ENCODE measurements around the gene DAPK1.
"Not testable (repeated sequence)": the region's sequence is repeated elsewhere in the genome, so short reads cannot be mapped to it uniquely, and the experiment has no call there.

DAPK1 gene

GRCh38 chr9:87542141-87542540 is 44.5 kb downstream of the DAPK1 start:
- DNase-seq (ENCODE audit: low read depth in 3 of 3), result no peak

GRCh38 chr9:87543251-87543650 is 45.6 kb downstream of the DAPK1 start:
- DNase-seq (ENCODE audit: low read depth in 3 of 3), result no peak

- no peak for DNase-seq (ENCODE audit: low read depth in 3 of 3)
Observed at GRCh38 chr9:87545858-87546257, 48.2 kb downstream of the DAPK1 start.

- no peak for DNase-seq (ENCODE audit: low read depth in 3 of 3)
Observed at GRCh38 chr9:87546704-87547103, 49.0 kb downstream of the DAPK1 start.

- no peak for DNase-seq (ENCODE audit: low read depth in 3 of 3)
Observed at GRCh38 chr9:87547671-87548081, 50.0 kb downstream of the DAPK1 start.

- DNase-seq (ENCODE audit: low read depth in 3 of 3), result no peak
Observed at GRCh38 chr9:87548159-87548558, 50.5 kb downstream of the DAPK1 start.

- not testable (repeated sequence) for DNase-seq (ENCODE audit: low read depth in 3 of 3)
Observed at GRCh38 chr9:87549088-87549487, 51.4 kb downstream of the DAPK1 start.

- DNase-seq (ENCODE audit: low read depth in 3 of 3), result no peak
Observed at GRCh38 chr9:87549791-87550190, 52.1 kb downstream of the DAPK1 start.

- no peak for DNase-seq (ENCODE audit: low read depth in 3 of 3)
Observed at GRCh38 chr9:87550253-87550954, 52.7 kb downstream of the DAPK1 start.

- no peak for DNase-seq (ENCODE audit: low read depth in 3 of 3)
Observed at GRCh38 chr9:87551772-87552217, 54.1 kb downstream of the DAPK1 start.

- DNase-seq (ENCODE audit: low read depth in 3 of 3), result no peak
Observed at GRCh38 chr9:87554171-87554910, 56.7 kb downstream of the DAPK1 start.

- no peak for DNase-seq (ENCODE audit: low read depth in 3 of 3)
Observed at GRCh38 chr9:87554976-87555375, 57.3 kb downstream of the DAPK1 start.

GRCh38 chr9:87556039-87556438 is 58.4 kb downstream of the DAPK1 start:
- DNase-seq (ENCODE audit: low read depth in 3 of 3), result no peak

GRCh38 chr9:87556821-87557220 is 59.2 kb downstream of the DAPK1 start:
- DNase-seq (ENCODE audit: low read depth in 3 of 3), result no peak

GRCh38 chr9:87557996-87558395 is 60.3 kb downstream of the DAPK1 start:
- DNase-seq (ENCODE audit: low read depth in 3 of 3), result no peak

- DNase-seq (ENCODE audit: low read depth in 3 of 3), result no peak
Observed at GRCh38 chr9:87558606-87559190, 61.0 kb downstream of the DAPK1 start.

GRCh38 chr9:87562062-87562461 is 64.4 kb downstream of the DAPK1 start:
- no peak for DNase-seq (ENCODE audit: low read depth in 3 of 3)

GRCh38 chr9:87562530-87563170 is 65.0 kb downstream of the DAPK1 start:
- DNase-seq (ENCODE audit: low read depth in 3 of 3), result no peak

GRCh38 chr9:87564111-87564510 is 66.4 kb downstream of the DAPK1 start:
- DNase-seq (ENCODE audit: low read depth in 3 of 3), result no peak

- no peak for DNase-seq (ENCODE audit: low read depth in 3 of 3)
Observed at GRCh38 chr9:87564791-87565241, 67.1 kb downstream of the DAPK1 start.

- no peak for DNase-seq (ENCODE audit: low read depth in 3 of 3)
Observed at GRCh38 chr9:87567001-87567400, 69.3 kb downstream of the DAPK1 start.

GRCh38 chr9:87567571-87567970 is 69.9 kb downstream of the DAPK1 start:
- no peak for DNase-seq (ENCODE audit: low read depth in 3 of 3)
